ENCODE measurements around the gene ZNF501. TPM values are rescaled to one million over a fixed set of nuclear protein-coding genes. Genes with fewer than 3 reads are reported as not detected.

The ZNF501 gene
- total and polyA plus RNA-seq, 2 donors (not counting 1 experiment from before 2014, with no cell fraction given): 0.79 to 7.2 TPM

DNA sequence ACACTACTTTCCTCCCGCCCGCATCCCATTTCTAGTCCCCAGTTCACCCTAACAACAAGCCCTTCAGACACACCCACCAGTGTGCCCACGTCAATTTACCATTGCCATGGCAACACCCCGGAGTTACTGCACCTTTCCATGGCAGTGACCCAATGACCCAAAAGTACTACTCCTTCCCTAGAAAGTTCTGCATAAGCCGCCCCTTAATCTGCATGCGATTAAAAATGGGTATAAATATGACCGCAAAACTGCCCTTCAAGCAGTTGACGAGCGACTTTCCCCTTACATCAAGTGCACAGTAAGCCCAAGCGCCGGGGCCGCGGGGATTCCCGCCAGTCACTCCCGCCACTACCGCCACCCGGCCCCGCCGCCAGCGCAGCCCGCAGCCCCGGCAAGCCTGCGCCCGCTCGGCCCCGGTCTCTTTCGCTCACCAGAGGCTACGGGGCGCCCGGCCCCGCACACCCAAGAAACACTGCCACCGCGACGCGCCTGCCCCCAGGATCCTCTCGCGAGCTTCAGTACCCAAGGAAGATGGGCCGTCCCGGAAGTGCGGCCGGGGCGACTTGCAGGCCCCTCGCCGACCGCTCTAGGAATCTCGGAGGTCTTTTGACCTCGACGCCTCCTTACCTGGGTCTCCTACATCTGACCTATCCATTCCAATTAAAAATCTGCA, 44.2 kb upstream of the ZNF501 start:
- H3K4me2 ChIP-seq (replicated peaks; ENCODE audit: low read depth, low read length, poor library complexity, severe bottlenecking): peak overlapping the region; percentile 81
- H3K4me1 Mint-ChIP-seq: peaks cover 21% of the 10 kb centered on the region
- no peaks in the 10 kb centered on the region for H3K79me2 ChIP-seq (ENCODE audit: control insufficient read depth, insufficient read depth, low read length)
- intact Hi-C loops (cut with micrococcal nuclease): loop anchor here (1.0 kb wide), 5 partner anchors 27 to 208 kb away; partner anchors contain the start of genes KIAA1143, KIF15, ZNF197 and ZNF35
- peaks cover 0 to 17% (median 8%) of the 10 kb centered on the region in 4 experiments for H3K27me3 ChIP-seq (replicated peaks in 1 of 4; ENCODE audit: control extremely low read depth in 1 of 4, control insufficient read depth in 3 of 4, insufficient read depth in 4 of 4, low read length in 3 of 4)
- peak; percentile 85 for DNase-seq
- peak overlapping the region; percentile 91 for H3K4me3 Mint-ChIP-seq
- peak overlapping the region; percentile 69 for H3K27ac Mint-ChIP-seq
- WGBS (ENCODE audit: insufficient coverage): 7% methylated on average over 45 of the region's 48 CpGs
- H3K4me1 ChIP-seq (ENCODE audit: control insufficient read depth in 2 of 2, insufficient read depth in 2 of 2, low read length in 2 of 2): peaks cover 11% of the 10 kb centered on the region in 2 donors
- TF ChIP-seq, protein P1, sequence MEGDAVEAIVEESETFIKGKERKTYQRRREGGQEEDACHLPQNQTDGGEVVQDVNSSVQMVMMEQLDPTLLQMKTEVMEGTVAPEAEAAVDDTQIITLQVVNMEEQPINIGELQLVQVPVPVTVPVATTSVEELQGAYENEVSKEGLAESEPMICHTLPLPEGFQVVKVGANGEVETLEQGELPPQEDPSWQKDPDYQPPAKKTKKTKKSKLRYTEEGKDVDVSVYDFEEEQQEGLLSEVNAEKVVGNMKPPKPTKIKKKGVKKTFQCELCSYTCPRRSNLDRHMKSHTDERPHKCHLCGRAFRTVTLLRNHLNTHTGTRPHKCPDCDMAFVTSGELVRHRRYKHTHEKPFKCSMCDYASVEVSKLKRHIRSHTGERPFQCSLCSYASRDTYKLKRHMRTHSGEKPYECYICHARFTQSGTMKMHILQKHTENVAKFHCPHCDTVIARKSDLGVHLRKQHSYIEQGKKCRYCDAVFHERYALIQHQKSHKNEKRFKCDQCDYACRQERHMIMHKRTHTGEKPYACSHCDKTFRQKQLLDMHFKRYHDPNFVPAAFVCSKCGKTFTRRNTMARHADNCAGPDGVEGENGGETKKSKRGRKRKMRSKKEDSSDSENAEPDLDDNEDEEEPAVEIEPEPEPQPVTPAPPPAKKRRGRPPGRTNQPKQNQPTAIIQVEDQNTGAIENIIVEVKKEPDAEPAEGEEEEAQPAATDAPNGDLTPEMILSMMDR (IDR thresholded peaks at IDR 0.05): no peak
- no peak for TF ChIP-seq EZH2 (IDR thresholded peaks at IDR 0.05; ENCODE audit: borderline replicate concordance, insufficient read depth, low read depth, low read length, poor library complexity, severe bottlenecking)
- H4K20me1 ChIP-seq (ENCODE audit: control insufficient read depth, insufficient read depth, low read length, poor library complexity, severe bottlenecking): no peaks in the 10 kb centered on the region
- peak overlapping the region; percentile 88 for H2AFZ ChIP-seq (ENCODE audit: insufficient read depth, low read depth, low read length, poor library complexity, severe bottlenecking)
- H3K4me3 ChIP-seq (ENCODE audit: control extremely low read depth in 1 of 5, extremely low read depth in 1 of 5, insufficient read depth in 1 of 5, low read depth in 2 of 5, low read length in 4 of 5): peak overlapping the region; percentile 46 to 72 (median 70)
- peaks cover 24% of the 10 kb centered on the region for H3K9me3 Mint-ChIP-seq (ENCODE audit: insufficient read depth)
- peak overlapping the region in 1 of 2 donors; percentile 78 for H3K27ac ChIP-seq (ENCODE audit: low read length in 2 of 2)
- H3K9me3 ChIP-seq (ENCODE audit: control extremely low read depth in 1 of 3, control insufficient read depth in 2 of 3, insufficient read depth in 1 of 3, low read length in 2 of 3): peaks cover 0 to 12% (median 4%) of the 10 kb centered on the region in 3 donors
- peaks cover 20% of the 10 kb centered on the region for H3K27me3 Mint-ChIP-seq
- H3K9ac ChIP-seq (ENCODE audit: low read length): peak overlapping the region; percentile 91
- ATAC-seq (ENCODE audit: low read depth): peak; percentile 86
- peaks cover 0 to 1% of the 10 kb centered on the region in 2 experiments for H3K36me3 ChIP-seq (replicated peaks in 1 of 2; ENCODE audit: control extremely low read depth in 1 of 2, control insufficient read depth in 1 of 2, extremely low read depth in 1 of 2, insufficient read depth in 2 of 2, low read length in 1 of 2)
- ChIA-PET CTCF (no interaction called here), POLR2A (interaction anchor here (1.5 kb wide), 1 partner anchor 44 kb away, joined by 4 read pairs; the partner anchor contains the start of gene ZNF501)

DNA sequence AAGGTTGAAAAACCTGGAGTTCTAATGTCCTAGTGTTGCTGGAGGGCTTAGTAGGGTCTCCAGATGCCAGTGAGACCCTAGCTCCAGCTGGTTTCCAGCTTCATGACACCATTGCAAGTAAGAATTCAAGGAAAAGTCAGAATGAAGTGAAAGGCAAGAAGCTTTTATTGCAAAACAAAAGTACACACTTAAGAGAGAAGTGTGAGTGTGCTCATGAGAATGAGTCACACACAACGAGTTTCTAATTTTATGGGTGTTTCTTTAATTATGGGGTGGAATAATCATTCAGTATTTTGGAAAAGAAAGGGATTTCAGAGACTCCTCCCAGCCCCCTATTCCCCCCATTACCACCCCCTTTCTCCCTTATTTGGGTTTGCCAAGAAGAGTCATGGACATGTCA, 41.5 kb upstream of the ZNF501 start:
- H2AFZ ChIP-seq (ENCODE audit: insufficient read depth, low read depth, low read length, poor library complexity, severe bottlenecking): no peak overlapping the region
- no peak overlapping the region for H3K27ac Mint-ChIP-seq
- POLR2A ChIA-PET: no interaction called here
- no peak for ATAC-seq (ENCODE audit: low read depth)
- H3K9ac ChIP-seq (ENCODE audit: low read length): no peak overlapping the region
- CTCF ChIA-PET: no interaction called here
- no peak overlapping the region for H3K4me3 Mint-ChIP-seq
- H3K4me2 ChIP-seq (replicated peaks; ENCODE audit: low read depth, low read length, poor library complexity, severe bottlenecking): no peak overlapping the region
- no peak for DNase-seq
- no peak overlapping the region for H3K27ac ChIP-seq (ENCODE audit: low read length in 2 of 2)
- TF ChIP-seq EZH2 (IDR thresholded peaks at IDR 0.05; ENCODE audit: borderline replicate concordance, insufficient read depth, low read depth, low read length, poor library complexity, severe bottlenecking): no peak
- TF ChIP-seq, protein P1 (IDR thresholded peaks at IDR 0.05): no peak
- peaks cover 0 to 1% of the 10 kb centered on the region in 2 experiments for H3K36me3 ChIP-seq (replicated peaks in 1 of 2; ENCODE audit: control extremely low read depth in 1 of 2, control insufficient read depth in 1 of 2, extremely low read depth in 1 of 2, insufficient read depth in 2 of 2, low read length in 1 of 2)
- H3K27me3 ChIP-seq (replicated peaks in 1 of 4; ENCODE audit: control extremely low read depth in 1 of 4, control insufficient read depth in 3 of 4, insufficient read depth in 4 of 4, low read length in 3 of 4): peaks cover 0 to 17% (median 8%) of the 10 kb centered on the region in 4 experiments
- H3K27me3 Mint-ChIP-seq: peaks cover 45% of the 10 kb centered on the region
- no CpG with 5 or more reads among the region's 1 CpG for WGBS (ENCODE audit: insufficient coverage)
- peaks cover 21% of the 10 kb centered on the region for H3K4me1 Mint-ChIP-seq
- intact Hi-C loops (cut with micrococcal nuclease): no loop called here
- no peak overlapping the region for H3K4me3 ChIP-seq (ENCODE audit: control extremely low read depth in 1 of 5, extremely low read depth in 1 of 5, insufficient read depth in 1 of 5, low read depth in 2 of 5, low read length in 4 of 5)
- H3K9me3 Mint-ChIP-seq (ENCODE audit: insufficient read depth): peaks cover 18% of the 10 kb centered on the region
- H3K9me3 ChIP-seq (ENCODE audit: control extremely low read depth in 1 of 3, control insufficient read depth in 2 of 3, insufficient read depth in 1 of 3, low read length in 2 of 3): peaks cover 0 to 7% (median 3%) of the 10 kb centered on the region in 3 donors
- peaks cover 11% of the 10 kb centered on the region in 2 donors for H3K4me1 ChIP-seq (ENCODE audit: control insufficient read depth in 2 of 2, insufficient read depth in 2 of 2, low read length in 2 of 2)
- no peaks in the 10 kb centered on the region for H4K20me1 ChIP-seq (ENCODE audit: control insufficient read depth, insufficient read depth, low read length, poor library complexity, severe bottlenecking)
- H3K79me2 ChIP-seq (ENCODE audit: control insufficient read depth, insufficient read depth, low read length): no peaks in the 10 kb centered on the region

Measured in B cell (primary cell).